Mammary epithelial cell (primary cell): ENCODE measurements around the gene SERPINB5.

Source experiments
- CTCF ChIP-seq, 2 donors: IDR thresholded peaks in 1 of 2; conservative IDR thresholded peaks in 1 of 2; 2 replicates each; pipeline ENCODE4 v1.5.1; 2011 to 2012; ENCODE audit warnings: inconsistent platforms in 2 of 2, low read length in 2 of 2, mild to moderate bottlenecking in 2 of 2, control low read depth in 1 of 2, low read depth in 1 of 2; ENCODE audit not compliant: insufficient read depth in 1 of 2; ENCODE audit errors: extremely low read depth in 1 of 2
- EZH2 ChIP-seq: IDR thresholded peaks from 2 replicates; pipeline ENCODE4 v1.6.1; 2012; ENCODE audit warnings: low read length, inconsistent platforms, borderline replicate concordance

- TF ChIP-seq CTCF (conservative IDR thresholded peaks at IDR 0.05 in 1 of 2, IDR thresholded peaks at IDR 0.05 in 1 of 2; ENCODE audit: extremely low read depth in 1 of 2, insufficient read depth in 1 of 2, low read depth in 1 of 2, low read length in 2 of 2) (no peak), EZH2 (no peak)
Measured at GRCh38 chr18:63532471-63532870, 55.7 kb downstream of the SERPINB5 start.
